Activated CD8-positive, alpha-beta T cell treated with anti-CD3 and anti-CD28 coated beads for 36 hours (primary cell): Measurements from ENCODE around the gene CA10. TPM values are rescaled to one million over a fixed set of nuclear protein-coding genes. Genes with fewer than 3 reads are reported as not detected.

Experiments
- ATAC-seq: fragments of 200-7000 bp; cut with Tn5 transposase; one replicate; pipeline ENCODE4 v1.10.0; 2021; ENCODE audit warnings: mild to moderate bottlenecking, moderate library complexity
- CTCF ChIA-PET: fragments of 350-600 bp; sonication (Branson Sonifier 250); formaldehyde crosslinking; loops from one replicate; lab custom pipeline; 2021; ENCODE audit warnings: antibody characterized with exemption; lab: Charles Lee
- POLR2A ChIA-PET: fragments of 350-600 bp; sonication (Branson Sonifier 250); formaldehyde crosslinking; loops from one replicate; lab custom pipeline; 2021; ENCODE audit warnings: antibody characterized with exemption; lab: Charles Lee
- DNase-seq: peaks from one replicate; pipeline ENCODE4 v3.0.0-alpha.2; 2020
- H3K27ac Mint-ChIP-seq: one replicate; pipeline ENCODE4 v1.8.0; 2021; ENCODE audit warnings: mild to moderate bottlenecking, mixed read lengths
- H3K27me3 Mint-ChIP-seq: one replicate; pipeline ENCODE4 v1.8.0; 2021; ENCODE audit warnings: mixed read lengths
- H3K36me3 Mint-ChIP-seq: one replicate; pipeline ENCODE4 v1.8.0; 2021; ENCODE audit warnings: low read depth, mixed read lengths
- H3K4me1 Mint-ChIP-seq: one replicate; pipeline ENCODE4 v1.8.0; 2021; ENCODE audit warnings: low read depth, mixed read lengths
- H3K4me3 Mint-ChIP-seq: one replicate; pipeline ENCODE4 v1.8.0; 2021; ENCODE audit warnings: mild to moderate bottlenecking, moderate library complexity, mixed read lengths
- H3K9me3 Mint-ChIP-seq: one replicate; pipeline ENCODE4 v1.8.0; 2021; ENCODE audit warnings: mixed read lengths
- intact Hi-C: fragments of 100-400 bp; cut with micrococcal nuclease; formaldehyde crosslinking; loops from one replicate; pipeline ENCODE4 v1.10.0; 2022
- total RNA-seq, 2 experiments: library from RNA; stranded (reverse); gene quantifications; one replicate each; pipeline ENCODE4 v1.2.3, GENCODE V29; 2021
- TF ChIP-seq, protein P1 (sequence below): fragments of 200-600 bp; IDR thresholded peaks from one replicate; pipeline ENCODE4 v1.8.0; 2022; ENCODE audit warnings: antibody characterized with exemption, mild to moderate bottlenecking

The CA10 gene
- total RNA-seq, 2 experiments from 2014 or later, result not detected

- Mint-ChIP-seq H3K27me3 (peaks cover 8% of the 10 kb centered on the region), H3K9me3 (no peaks in the 10 kb centered on the region), H3K4me3 (no peak overlapping the region), H3K36me3 (no peaks in the 10 kb centered on the region), H3K4me1 (no peaks in the 10 kb centered on the region), H3K27ac (no peak overlapping the region)
- DNase-seq (no peak), ATAC-seq (no peak)
- ChIA-PET POLR2A (no interaction called here), CTCF (no interaction called here)
- TF ChIP-seq, protein P1, sequence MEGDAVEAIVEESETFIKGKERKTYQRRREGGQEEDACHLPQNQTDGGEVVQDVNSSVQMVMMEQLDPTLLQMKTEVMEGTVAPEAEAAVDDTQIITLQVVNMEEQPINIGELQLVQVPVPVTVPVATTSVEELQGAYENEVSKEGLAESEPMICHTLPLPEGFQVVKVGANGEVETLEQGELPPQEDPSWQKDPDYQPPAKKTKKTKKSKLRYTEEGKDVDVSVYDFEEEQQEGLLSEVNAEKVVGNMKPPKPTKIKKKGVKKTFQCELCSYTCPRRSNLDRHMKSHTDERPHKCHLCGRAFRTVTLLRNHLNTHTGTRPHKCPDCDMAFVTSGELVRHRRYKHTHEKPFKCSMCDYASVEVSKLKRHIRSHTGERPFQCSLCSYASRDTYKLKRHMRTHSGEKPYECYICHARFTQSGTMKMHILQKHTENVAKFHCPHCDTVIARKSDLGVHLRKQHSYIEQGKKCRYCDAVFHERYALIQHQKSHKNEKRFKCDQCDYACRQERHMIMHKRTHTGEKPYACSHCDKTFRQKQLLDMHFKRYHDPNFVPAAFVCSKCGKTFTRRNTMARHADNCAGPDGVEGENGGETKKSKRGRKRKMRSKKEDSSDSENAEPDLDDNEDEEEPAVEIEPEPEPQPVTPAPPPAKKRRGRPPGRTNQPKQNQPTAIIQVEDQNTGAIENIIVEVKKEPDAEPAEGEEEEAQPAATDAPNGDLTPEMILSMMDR, result no peak
- intact Hi-C loops, result no loop called here
Measured at GRCh38 chr17:51683291-51683690, 475.2 kb downstream of the CA10 start.

GRCh38 chr17:51682115-51682514, 476.4 kb downstream of the CA10 start:
- Mint-ChIP-seq H3K27me3 (peaks cover 8% of the 10 kb centered on the region), H3K27ac (no peak overlapping the region), H3K4me3 (no peak overlapping the region), H3K9me3 (no peaks in the 10 kb centered on the region), H3K4me1 (no peaks in the 10 kb centered on the region), H3K36me3 (no peaks in the 10 kb centered on the region)
- TF ChIP-seq, protein P1, result no peak
- ATAC-seq (no peak), DNase-seq (no peak)
- ChIA-PET POLR2A (no interaction called here), CTCF (no interaction called here)
- intact Hi-C loops, result no loop called here

DNA sequence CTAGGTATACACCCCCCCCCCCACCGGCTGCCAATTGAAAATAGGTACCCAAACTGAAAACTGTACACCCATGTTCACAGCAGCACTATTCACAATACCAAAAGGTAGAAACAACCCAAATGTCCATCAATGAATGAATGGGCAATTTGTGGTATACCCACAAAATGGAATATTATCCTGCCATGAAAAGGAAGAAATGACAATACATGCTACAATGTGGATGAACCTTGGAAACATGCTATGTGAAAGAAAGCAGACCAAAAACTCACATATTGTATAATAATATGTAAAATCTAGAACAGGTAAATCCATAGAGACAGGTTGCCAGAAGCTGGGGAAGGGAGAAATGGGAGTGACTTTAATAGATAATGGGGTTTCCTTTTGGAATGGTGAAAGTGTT, 480.6 kb downstream of the CA10 start:
- ChIA-PET CTCF (no interaction called here), POLR2A (no interaction called here)
- no peaks in the 10 kb centered on the region for H3K4me1 Mint-ChIP-seq
- H3K4me3 Mint-ChIP-seq, result no peak overlapping the region
- TF ChIP-seq, protein P1, result no peak
- no peaks in the 10 kb centered on the region for H3K36me3 Mint-ChIP-seq
- no peak for DNase-seq
- H3K27ac Mint-ChIP-seq, result no peak overlapping the region
- peaks cover 4% of the 10 kb centered on the region for H3K27me3 Mint-ChIP-seq
- no peaks in the 10 kb centered on the region for H3K9me3 Mint-ChIP-seq
- intact Hi-C loops, result no loop called here
- ATAC-seq, result no peak

GRCh38 chr17:51676691-51677487, 481.6 kb downstream of the CA10 start:
- no peaks in the 10 kb centered on the region for H3K36me3 Mint-ChIP-seq
- DNase-seq, result no peak
- H3K27me3 Mint-ChIP-seq, result peaks cover 6% of the 10 kb centered on the region
- H3K4me1 Mint-ChIP-seq, result no peaks in the 10 kb centered on the region
- no peak overlapping the region for H3K27ac Mint-ChIP-seq
- POLR2A ChIA-PET, result no interaction called here
- no peak for ATAC-seq
- intact Hi-C loops, result no loop called here
- TF ChIP-seq, protein P1, result no peak
- no peaks in the 10 kb centered on the region for H3K9me3 Mint-ChIP-seq
- CTCF ChIA-PET, result no interaction called here
- H3K4me3 Mint-ChIP-seq, result no peak overlapping the region

DNA sequence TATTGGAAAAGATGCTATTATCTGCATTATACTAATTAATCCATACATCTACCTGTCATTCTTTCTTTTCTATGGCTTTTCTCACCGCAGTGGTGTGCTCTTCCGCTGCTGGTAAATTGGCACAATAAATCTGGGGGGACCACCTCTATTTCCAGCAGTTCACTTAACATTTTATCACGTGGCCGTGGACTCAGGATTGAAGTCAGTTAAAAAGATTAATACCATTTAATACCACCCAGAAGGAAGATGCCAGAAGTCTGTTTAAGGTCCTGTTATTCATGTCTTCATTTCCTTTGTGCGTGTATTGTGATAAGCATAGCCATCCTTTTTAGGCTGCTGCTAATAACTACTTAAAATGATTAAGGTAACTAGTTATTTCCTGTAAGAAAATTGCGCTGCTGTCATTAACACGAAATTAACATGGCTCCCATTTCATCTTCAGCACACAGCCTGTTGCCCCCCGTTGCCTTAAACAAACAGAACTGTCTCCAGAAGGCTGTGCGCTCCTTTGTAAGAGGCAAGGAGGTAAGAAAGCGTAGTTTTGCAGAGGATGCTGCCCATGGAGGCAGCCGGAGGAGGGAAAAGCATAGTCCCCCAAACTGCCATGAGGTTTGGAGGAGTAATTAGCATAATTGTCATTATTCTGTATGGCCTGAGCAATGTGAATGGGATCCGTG, 483.8 kb downstream of the CA10 start:
- intact Hi-C loops, result no loop called here
- ChIA-PET CTCF (no interaction called here), POLR2A (no interaction called here)
- Mint-ChIP-seq H3K4me1 (no peaks in the 10 kb centered on the region), H3K9me3 (no peaks in the 10 kb centered on the region), H3K27ac (no peak overlapping the region), H3K36me3 (no peaks in the 10 kb centered on the region), H3K4me3 (no peak overlapping the region), H3K27me3 (peaks cover 4% of the 10 kb centered on the region)
- TF ChIP-seq, protein P1, result no peak
- no peak for DNase-seq
- ATAC-seq, result no peak
